ENCODE data around the gene SLC13A3.

SLC13A3 gene

GRCh38 chr20:46683011-46683667 is 31.9 kb upstream of the SLC13A3 start:
- H3K4me3 ChIP-seq (ENCODE audit: low read depth, low read length), result no peak overlapping the region
- DNase-seq (ENCODE audit: low read depth), result no peak
- no peak for TF ChIP-seq CTCF (IDR thresholded peaks at IDR 0.05; ENCODE audit: low read depth, low read length)
- no peak for TF ChIP-seq MYC (IDR thresholded peaks at IDR 0.05; ENCODE audit: low read depth, low read length)
- no peak for TF ChIP-seq POLR2A (IDR thresholded peaks at IDR 0.05; ENCODE audit: extremely low read depth, insufficient read length)
- TF ChIP-seq MAX (IDR thresholded peaks at IDR 0.05; ENCODE audit: low read depth, low read length), result no peak

- TF ChIP-seq POLR2A (IDR thresholded peaks at IDR 0.05; ENCODE audit: extremely low read depth, insufficient read length) (no peak), MYC (IDR thresholded peaks at IDR 0.05; ENCODE audit: low read depth, low read length) (no peak), MAX (IDR thresholded peaks at IDR 0.05; ENCODE audit: low read depth, low read length) (no peak), CTCF (IDR thresholded peaks at IDR 0.05; ENCODE audit: low read depth, low read length) (no peak)
- no peak for DNase-seq (ENCODE audit: low read depth)
- no peak overlapping the region for H3K4me3 ChIP-seq (ENCODE audit: low read depth, low read length)
Observed at GRCh38 chr20:46682063-46682821, 31.0 kb upstream of the SLC13A3 start.

GRCh38 chr20:46681032-46681854 is 30.0 kb upstream of the SLC13A3 start:
- peak; percentile 85 for TF ChIP-seq CTCF (IDR thresholded peaks at IDR 0.05; ENCODE audit: low read depth, low read length)
- TF ChIP-seq MAX (IDR thresholded peaks at IDR 0.05; ENCODE audit: low read depth, low read length), result peak; percentile 36; the same call in 1 of the 2 replicates
- peak; percentile 34; the same call in 1 of the 2 replicates for TF ChIP-seq MYC (IDR thresholded peaks at IDR 0.05; ENCODE audit: low read depth, low read length)
- no peak for TF ChIP-seq POLR2A (IDR thresholded peaks at IDR 0.05; ENCODE audit: extremely low read depth, insufficient read length)
- DNase-seq (ENCODE audit: low read depth), result peak; percentile 79
- H3K4me3 ChIP-seq (ENCODE audit: low read depth, low read length), result no peak overlapping the region

- DNase-seq (ENCODE audit: low read depth), result no peak
- no peak overlapping the region for H3K4me3 ChIP-seq (ENCODE audit: low read depth, low read length)
- TF ChIP-seq POLR2A (IDR thresholded peaks at IDR 0.05; ENCODE audit: extremely low read depth, insufficient read length) (no peak), CTCF (IDR thresholded peaks at IDR 0.05; ENCODE audit: low read depth, low read length) (no peak), MYC (IDR thresholded peaks at IDR 0.05; ENCODE audit: low read depth, low read length) (no peak), MAX (IDR thresholded peaks at IDR 0.05; ENCODE audit: low read depth, low read length) (no peak)
Observed at GRCh38 chr20:46680684-46681031, 29.4 kb upstream of the SLC13A3 start.

GRCh38 chr20:46678516-46678915 is 27.3 kb upstream of the SLC13A3 start:
- TF ChIP-seq MAX (IDR thresholded peaks at IDR 0.05; ENCODE audit: low read depth, low read length) (no peak), POLR2A (IDR thresholded peaks at IDR 0.05; ENCODE audit: extremely low read depth, insufficient read length) (no peak), CTCF (IDR thresholded peaks at IDR 0.05; ENCODE audit: low read depth, low read length) (no peak), MYC (IDR thresholded peaks at IDR 0.05; ENCODE audit: low read depth, low read length) (no peak)
- DNase-seq (ENCODE audit: low read depth), result no peak
- H3K4me3 ChIP-seq (ENCODE audit: low read depth, low read length), result no peak overlapping the region

Data from NB4 (cell line).